H9 (cell line): ENCODE data around the gene CFAP100. TPM values are rescaled to one million over a fixed set of nuclear protein-coding genes. Genes with fewer than 3 reads are reported as not detected.

Experiments
- DNase-seq: peaks from one replicate; pipeline ENCODE4 v3.0.0-alpha.2; 2017
- H2AFZ ChIP-seq: one replicate; pipeline ENCODE4 v1.6.1; 2013; ENCODE audit warnings: mild to moderate bottlenecking, low read length, control low read depth, moderate library complexity
- H2AK5ac ChIP-seq: 2 replicates; pipeline ENCODE4 v1.6.1; 2013; ENCODE audit warnings: low read length, control low read depth, mixed read lengths; ENCODE audit not compliant: insufficient read length
- H2BK120ac ChIP-seq: one replicate; pipeline ENCODE4 v1.6.1; 2013; ENCODE audit warnings: low read depth, mild to moderate bottlenecking, low read length, control low read depth, inconsistent platforms; ENCODE audit not compliant: poor library complexity, severe bottlenecking
- H2BK12ac ChIP-seq: 2 replicates; pipeline ENCODE4 v1.6.1; 2013; ENCODE audit warnings: low read length, control low read depth, mixed read lengths, low read depth; ENCODE audit not compliant: insufficient read length
- H2BK15ac ChIP-seq: 2 replicates; pipeline ENCODE4 v1.6.1; 2013; ENCODE audit warnings: low read depth, low read length, control low read depth
- H2BK20ac ChIP-seq: one replicate; pipeline ENCODE4 v1.6.1; 2013; ENCODE audit warnings: low read depth, mild to moderate bottlenecking, low read length, control low read depth, inconsistent platforms; ENCODE audit not compliant: poor library complexity, severe bottlenecking
- H2BK5ac ChIP-seq: 2 replicates; pipeline ENCODE4 v1.6.1; 2013; ENCODE audit warnings: low read length, control low read depth, mixed read lengths; ENCODE audit not compliant: insufficient read length
- H3K14ac ChIP-seq: 2 replicates; pipeline ENCODE4 v1.6.1; 2013; ENCODE audit warnings: low read length, control low read depth; ENCODE audit not compliant: insufficient read depth
- H3K18ac ChIP-seq: 2 replicates; pipeline ENCODE4 v1.6.1; 2013; ENCODE audit warnings: low read depth, mild to moderate bottlenecking, mixed read lengths, low read length, control low read depth; ENCODE audit not compliant: insufficient read length
- H3K23ac ChIP-seq: 2 replicates; pipeline ENCODE4 v1.6.1; 2013; ENCODE audit warnings: low read length, control low read depth, mixed read lengths, low read depth; ENCODE audit not compliant: insufficient read length
- H3K23me2 ChIP-seq: 2 replicates; pipeline ENCODE4 v1.6.1; 2013; ENCODE audit warnings: low read depth, mild to moderate bottlenecking, mixed read lengths, low read length, control low read depth; ENCODE audit not compliant: insufficient read length, poor library complexity, severe bottlenecking
- H3K27ac ChIP-seq: 2 replicates; pipeline ENCODE4 v1.5.1; 2013; ENCODE audit warnings: low read length, control low read depth, mixed read lengths, low read depth; ENCODE audit not compliant: insufficient read length
- H3K27me3 ChIP-seq: 2 replicates; pipeline ENCODE4 v1.6.1; 2013; ENCODE audit warnings: low read length, control low read depth, inconsistent platforms; ENCODE audit not compliant: insufficient read depth
- H3K4ac ChIP-seq: 2 replicates; pipeline ENCODE4 v1.6.1; 2013; ENCODE audit warnings: low read depth, mild to moderate bottlenecking, control low read depth, inconsistent platforms, low read length, moderate library complexity
- H3K4me1 ChIP-seq: 2 replicates; pipeline ENCODE4 v1.6.1; 2013; ENCODE audit warnings: low read length, control low read depth, inconsistent platforms; ENCODE audit not compliant: insufficient read depth
- H3K4me2 ChIP-seq: 2 replicates; pipeline ENCODE4 v1.6.1; 2013; ENCODE audit warnings: low read length, control low read depth, mixed read lengths; ENCODE audit not compliant: insufficient read length, insufficient read depth
- H3K56ac ChIP-seq: 2 replicates; pipeline ENCODE4 v1.6.1; 2013; ENCODE audit warnings: low read depth, mild to moderate bottlenecking, mixed read lengths, low read length, control low read depth; ENCODE audit not compliant: insufficient read length
- H3K79me1 ChIP-seq: 2 replicates; pipeline ENCODE4 v1.6.1; 2013; ENCODE audit warnings: low read depth, mild to moderate bottlenecking, moderate library complexity, low read length, control low read depth, inconsistent platforms; ENCODE audit not compliant: insufficient read depth, poor library complexity, severe bottlenecking
- H3K79me2 ChIP-seq: 2 replicates; pipeline ENCODE4 v1.6.1; 2013; ENCODE audit warnings: low read length, control low read depth, inconsistent platforms; ENCODE audit not compliant: insufficient read depth
- H3K9ac ChIP-seq: 2 replicates; pipeline ENCODE4 v1.6.1; 2013; ENCODE audit warnings: low read length, control low read depth, mixed read lengths; ENCODE audit not compliant: insufficient read length; ENCODE audit errors: extremely low read depth
- H3K9me3 ChIP-seq: one replicate; pipeline ENCODE4 v1.6.1; 2013; ENCODE audit warnings: low read depth, low read length, inconsistent platforms; ENCODE audit not compliant: control insufficient read depth
- H3T11ph ChIP-seq: one replicate; pipeline ENCODE4 v1.6.1; 2013; ENCODE audit warnings: mild to moderate bottlenecking, low read length, control low read depth, inconsistent platforms
- H4K20me1 ChIP-seq: one replicate; pipeline ENCODE4 v1.6.1; 2013; ENCODE audit not compliant: control insufficient read depth, insufficient read length, insufficient read depth
- H4K5ac ChIP-seq: 2 replicates; pipeline ENCODE4 v1.6.1; 2013; ENCODE audit warnings: low read depth, mild to moderate bottlenecking, mixed read lengths, low read length, control low read depth; ENCODE audit not compliant: insufficient read length
- H4K8ac ChIP-seq: replicated peaks from 2 replicates; pipeline ENCODE4 v1.6.1; 2013; ENCODE audit warnings: low read length, control low read depth, mixed read lengths, low read depth; ENCODE audit not compliant: insufficient read length
- H4K91ac ChIP-seq: 2 replicates; pipeline ENCODE4 v1.6.1; 2013; ENCODE audit warnings: low read depth, mild to moderate bottlenecking, moderate library complexity, mixed read lengths, low read length, control low read depth; ENCODE audit not compliant: insufficient read length
- H3K27ac Mint-ChIP-seq, 3 experiments: 2 replicates in 2 of 3; 3 replicates in 1 of 3; pipeline ENCODE4 v1.8.0; 2020 to 2021; ENCODE audit warnings: mixed read lengths in 3 of 3, mild to moderate bottlenecking in 1 of 3, moderate library complexity in 1 of 3
- H3K27me3 Mint-ChIP-seq: 2 replicates; pipeline ENCODE4 v1.8.0; 2021; ENCODE audit warnings: low read depth, mild to moderate bottlenecking, moderate library complexity, mixed read lengths
- H3K36me3 Mint-ChIP-seq, 3 experiments: 2 replicates in 2 of 3; 3 replicates in 1 of 3; pipeline ENCODE4 v1.8.0; 2020 to 2021; ENCODE audit warnings: low read depth in 3 of 3, mixed read lengths in 3 of 3; ENCODE audit not compliant: insufficient read depth in 1 of 3
- H3K4me1 Mint-ChIP-seq, 2 experiments: 2 replicates each; pipeline ENCODE4 v1.8.0; 2020; ENCODE audit warnings: mixed read lengths in 2 of 2
- H3K4me3 Mint-ChIP-seq, 2 experiments: 2 replicates in 1 of 2; 3 replicates in 1 of 2; pipeline ENCODE4 v1.8.0; 2020 to 2021; ENCODE audit warnings: mild to moderate bottlenecking in 2 of 2, mixed read lengths in 2 of 2, moderate library complexity in 1 of 2
- H3K9me3 Mint-ChIP-seq, 2 experiments: 2 replicates in 1 of 2; 3 replicates in 1 of 2; pipeline ENCODE4 v1.8.0; 2020; ENCODE audit warnings: mild to moderate bottlenecking in 2 of 2, mixed read lengths in 2 of 2, moderate library complexity in 1 of 2
- CTCF ChIP-seq: fragments of 200-600 bp; sonication (generic); conservative IDR thresholded peaks from 3 replicates; pipeline ENCODE4 v1.8.0; 2021; ENCODE audit warnings: antibody characterized with exemption, mild to moderate bottlenecking
- WGBS: extraction: QIAGEN DNeasy Blood & Tissue Kit; methylation state at CpG from one replicate; pipeline ENCODE4 v1.1.7; 2013; ENCODE audit warnings: missing lambda C conversion rate, low lambda C conversion rate, mixed read lengths; ENCODE audit not compliant: insufficient read length; ENCODE audit errors: extremely low coverage; 5-methylcytosine and 5-hydroxymethylcytosine counted together
- total RNA-seq: library from RNA; stranded (reverse); gene quantifications from 2 replicates; pipeline ENCODE4 v1.2.1, GENCODE V29; 2021

The CFAP100 gene
- total RNA-seq, 1 experiment from 2014 or later: 0.44 TPM

GRCh38 chr3:126463521-126463920, 68.8 kb downstream of the CFAP100 start:
- no peak overlapping the region for H3K23ac ChIP-seq
- H4K8ac ChIP-seq: no peak overlapping the region
- H3K23me2 ChIP-seq: no peaks in the 10 kb centered on the region
- H3K79me1 ChIP-seq: peaks cover 7% of the 10 kb centered on the region
- H2BK15ac ChIP-seq: no peak overlapping the region
- H3K56ac ChIP-seq: no peak overlapping the region
- H2BK20ac ChIP-seq: no peak overlapping the region
- H4K20me1 ChIP-seq: no peaks in the 10 kb centered on the region
- no peak overlapping the region for H2AK5ac ChIP-seq
- no peak overlapping the region for H2BK120ac ChIP-seq
- no peaks in the 10 kb centered on the region for H3K4me1 ChIP-seq
- WGBS: no CpG with 5 or more reads among the region's 2 CpGs
- Mint-ChIP-seq H3K4me3 (no peak overlapping the region), H3K27me3 (no peaks in the 10 kb centered on the region), H3K36me3 (peaks cover 42 to 90% (median 74%) of the 10 kb centered on the region in 3 experiments; a peak in 6 of 7 replicates), H3K9me3 (no peaks in the 10 kb centered on the region), H3K4me1 (no peaks in the 10 kb centered on the region), H3K27ac (no peak overlapping the region)
- H3T11ph ChIP-seq: no peak overlapping the region
- no peak overlapping the region for H4K91ac ChIP-seq
- H4K5ac ChIP-seq: no peak overlapping the region
- H3K27me3 ChIP-seq: no peaks in the 10 kb centered on the region
- H3K9ac ChIP-seq: no peak overlapping the region
- H2AFZ ChIP-seq: no peak overlapping the region
- no peak for TF ChIP-seq CTCF
- DNase-seq: no peak
- H2BK12ac ChIP-seq: no peak overlapping the region
- no peaks in the 10 kb centered on the region; the same call in 1 of the 2 replicates for H3K79me2 ChIP-seq
- no peak overlapping the region for H2BK5ac ChIP-seq
- H3K14ac ChIP-seq: no peak overlapping the region
- H3K27ac ChIP-seq: no peak overlapping the region
- no peaks in the 10 kb centered on the region for H3K9me3 ChIP-seq
- H3K4ac ChIP-seq: no peak overlapping the region
- H3K18ac ChIP-seq: no peak overlapping the region
- no peak overlapping the region for H3K4me2 ChIP-seq
